WI38 (cell line): ENCODE data around the gene MCOLN1.

ENCODE experiments used
- H3K4me3 ChIP-seq: 2 replicates; pipeline ENCODE4 v1.5.1; 2011; ENCODE audit warnings: low read depth, mild to moderate bottlenecking, control low read depth, low read length
- TF ChIP-seq, protein P1 (sequence below): IDR thresholded peaks from 2 replicates; pipeline ENCODE4 v1.5.1; 2012; ENCODE audit warnings: low read depth, mild to moderate bottlenecking, control low read depth, low read length

MCOLN1 gene

DNA sequence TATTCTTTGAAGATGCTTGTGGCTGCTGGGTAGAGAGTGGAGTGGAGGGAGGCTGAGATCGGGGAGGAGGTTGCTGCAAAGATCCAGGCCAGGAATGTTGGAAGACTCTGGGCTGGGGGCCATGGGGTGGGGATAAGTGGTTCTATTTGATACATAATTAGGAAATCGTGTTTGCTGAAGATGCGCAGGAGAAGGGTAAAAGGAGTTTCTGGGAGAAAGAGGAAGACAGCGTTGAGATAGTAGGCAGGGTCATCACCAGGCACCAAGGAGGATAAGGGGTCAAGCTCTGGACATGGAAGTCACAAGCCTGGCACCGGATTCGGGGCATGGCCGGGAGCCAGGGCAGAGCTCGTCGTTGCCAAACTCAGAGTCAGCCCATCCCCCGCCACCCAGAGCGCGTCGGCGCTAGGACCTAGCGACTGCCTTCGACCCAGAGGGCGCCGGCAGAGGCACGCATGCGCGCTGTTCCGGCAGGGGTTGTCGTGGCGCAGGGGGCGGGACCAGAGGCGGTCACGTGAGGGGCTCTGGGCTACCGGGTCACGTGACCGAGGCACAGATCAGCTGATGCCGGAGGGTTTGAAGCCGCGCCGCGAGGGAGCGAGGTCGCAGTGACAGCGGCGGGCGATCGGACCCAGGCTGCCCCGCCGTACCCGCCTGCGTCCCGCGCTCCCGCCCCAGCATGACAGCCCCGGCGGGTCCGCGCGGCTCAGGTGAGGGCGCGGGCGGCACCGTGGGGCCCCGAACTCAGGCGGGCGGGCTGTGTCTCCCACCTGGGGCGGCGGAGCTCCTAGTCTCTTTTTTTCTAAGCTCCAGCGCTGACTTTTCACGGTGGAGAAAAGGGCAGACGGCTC is at the start of gene MCOLN1:
Gene MCOLN1, plus strand, starts transcription at position 553 of the 851 bp plus-strand sequence. Its CDS starts 127 bp downstream, at position 680.
- TF ChIP-seq, protein P1, sequence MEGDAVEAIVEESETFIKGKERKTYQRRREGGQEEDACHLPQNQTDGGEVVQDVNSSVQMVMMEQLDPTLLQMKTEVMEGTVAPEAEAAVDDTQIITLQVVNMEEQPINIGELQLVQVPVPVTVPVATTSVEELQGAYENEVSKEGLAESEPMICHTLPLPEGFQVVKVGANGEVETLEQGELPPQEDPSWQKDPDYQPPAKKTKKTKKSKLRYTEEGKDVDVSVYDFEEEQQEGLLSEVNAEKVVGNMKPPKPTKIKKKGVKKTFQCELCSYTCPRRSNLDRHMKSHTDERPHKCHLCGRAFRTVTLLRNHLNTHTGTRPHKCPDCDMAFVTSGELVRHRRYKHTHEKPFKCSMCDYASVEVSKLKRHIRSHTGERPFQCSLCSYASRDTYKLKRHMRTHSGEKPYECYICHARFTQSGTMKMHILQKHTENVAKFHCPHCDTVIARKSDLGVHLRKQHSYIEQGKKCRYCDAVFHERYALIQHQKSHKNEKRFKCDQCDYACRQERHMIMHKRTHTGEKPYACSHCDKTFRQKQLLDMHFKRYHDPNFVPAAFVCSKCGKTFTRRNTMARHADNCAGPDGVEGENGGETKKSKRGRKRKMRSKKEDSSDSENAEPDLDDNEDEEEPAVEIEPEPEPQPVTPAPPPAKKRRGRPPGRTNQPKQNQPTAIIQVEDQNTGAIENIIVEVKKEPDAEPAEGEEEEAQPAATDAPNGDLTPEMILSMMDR = no peak

DNA sequence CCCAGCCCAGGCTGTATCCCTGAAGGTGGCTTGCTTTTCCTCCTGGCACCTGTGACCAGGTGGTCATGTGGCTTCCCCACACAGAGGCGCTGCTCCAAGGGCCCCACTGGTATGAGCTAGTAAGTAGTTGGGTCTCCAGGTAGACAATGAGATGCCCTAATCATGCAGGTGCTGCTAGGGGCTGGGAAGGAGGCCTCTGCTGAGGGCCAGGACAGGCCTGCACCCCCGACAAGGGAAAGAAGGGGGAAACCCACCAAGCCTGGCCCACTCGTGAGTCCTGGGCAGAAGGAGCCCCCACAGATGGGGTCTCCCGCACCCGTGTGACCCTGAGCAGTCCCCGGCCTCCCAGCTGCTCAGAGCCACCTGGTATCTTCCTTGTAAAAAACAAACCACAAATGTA is 46.8 kb upstream of the MCOLN1 start:
- TF ChIP-seq, protein P1 = no peak
- no peak overlapping the region for H3K4me3 ChIP-seq

More for the DNA sequence above, at the start of gene MCOLN1:
- peak within 1 kb of the TSS; percentile 81 for H3K4me3 ChIP-seq

DNA sequence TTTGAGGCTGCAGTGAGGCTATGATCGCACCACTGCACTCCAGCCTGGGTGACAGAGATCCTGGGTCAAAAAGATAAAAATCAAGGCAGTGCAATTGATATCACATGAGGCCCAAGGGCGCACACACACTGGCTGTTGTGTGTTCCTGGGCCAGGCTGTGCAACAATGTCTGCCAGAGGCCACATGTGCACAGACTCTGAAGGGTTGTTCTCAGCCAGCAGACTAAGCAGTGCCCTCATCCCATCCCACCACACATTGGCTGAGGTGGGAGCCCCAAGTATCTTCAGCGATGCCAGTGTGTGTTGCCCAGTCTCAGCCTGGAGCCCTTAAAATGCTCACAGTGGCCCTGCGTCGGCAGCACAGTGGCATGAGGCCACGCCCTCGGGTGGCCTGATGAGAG is 46.2 kb upstream of the MCOLN1 start:
- H3K4me3 ChIP-seq = no peak overlapping the region
- TF ChIP-seq, protein P1 = no peak

DNA sequence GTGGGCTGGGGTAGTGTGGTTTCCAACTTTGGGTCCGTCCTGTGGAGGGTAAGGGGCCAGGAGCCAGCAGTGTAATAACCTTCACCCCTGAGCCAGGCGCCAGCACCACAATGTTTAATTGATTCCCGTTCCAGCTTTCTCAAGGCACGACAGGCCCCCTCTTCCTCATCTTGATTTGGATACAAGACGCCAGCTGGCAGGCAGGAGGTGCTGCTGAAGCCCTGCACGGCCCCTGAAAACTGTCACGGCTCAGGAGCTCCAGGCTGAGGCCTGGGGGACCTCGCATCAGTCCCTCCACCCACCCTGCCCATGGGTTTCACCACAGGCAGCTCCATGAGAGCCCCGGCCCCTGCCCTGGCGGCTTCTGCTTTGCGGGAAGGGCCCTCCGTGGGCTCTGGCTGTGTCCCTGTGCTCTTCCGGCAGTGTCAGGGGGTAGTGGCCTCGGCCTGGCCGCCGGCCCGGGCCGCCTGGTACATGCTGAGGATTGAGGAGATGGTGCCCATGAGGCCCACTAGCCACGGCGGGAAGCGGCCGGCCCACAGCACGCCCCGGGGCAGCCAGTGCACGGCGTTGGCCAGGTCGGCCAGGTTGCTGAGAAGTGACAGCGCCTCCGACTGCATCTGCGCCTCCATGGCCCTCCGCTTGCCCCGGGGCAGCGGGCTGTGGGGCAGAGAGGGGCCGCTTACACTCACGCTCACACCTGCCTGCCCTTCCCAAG is 45.5 kb upstream of the MCOLN1 start:
- TF ChIP-seq, protein P1 = no peak
- no peak overlapping the region for H3K4me3 ChIP-seq

DNA sequence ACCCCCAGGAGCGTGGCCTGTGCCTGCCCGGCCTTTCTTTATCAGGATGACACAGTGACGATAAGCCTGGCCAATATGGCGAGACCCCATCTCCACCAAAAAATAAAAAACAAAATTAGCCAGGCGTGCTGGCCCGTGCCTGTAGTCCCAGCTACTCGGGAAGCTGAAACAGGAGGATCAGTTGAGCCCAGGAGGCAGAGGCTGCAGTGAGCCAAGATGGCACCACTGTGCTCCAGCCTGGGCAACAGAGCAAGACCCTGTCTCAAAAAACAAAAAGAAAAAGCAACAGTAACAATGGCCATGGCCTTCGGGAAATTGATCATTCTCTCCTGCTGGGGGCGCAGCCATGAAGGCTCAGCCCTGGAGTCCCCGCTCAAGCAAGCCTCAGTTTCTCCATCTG is 44.7 kb upstream of the MCOLN1 start:
- no peak overlapping the region for H3K4me3 ChIP-seq
- TF ChIP-seq, protein P1 = no peak

DNA sequence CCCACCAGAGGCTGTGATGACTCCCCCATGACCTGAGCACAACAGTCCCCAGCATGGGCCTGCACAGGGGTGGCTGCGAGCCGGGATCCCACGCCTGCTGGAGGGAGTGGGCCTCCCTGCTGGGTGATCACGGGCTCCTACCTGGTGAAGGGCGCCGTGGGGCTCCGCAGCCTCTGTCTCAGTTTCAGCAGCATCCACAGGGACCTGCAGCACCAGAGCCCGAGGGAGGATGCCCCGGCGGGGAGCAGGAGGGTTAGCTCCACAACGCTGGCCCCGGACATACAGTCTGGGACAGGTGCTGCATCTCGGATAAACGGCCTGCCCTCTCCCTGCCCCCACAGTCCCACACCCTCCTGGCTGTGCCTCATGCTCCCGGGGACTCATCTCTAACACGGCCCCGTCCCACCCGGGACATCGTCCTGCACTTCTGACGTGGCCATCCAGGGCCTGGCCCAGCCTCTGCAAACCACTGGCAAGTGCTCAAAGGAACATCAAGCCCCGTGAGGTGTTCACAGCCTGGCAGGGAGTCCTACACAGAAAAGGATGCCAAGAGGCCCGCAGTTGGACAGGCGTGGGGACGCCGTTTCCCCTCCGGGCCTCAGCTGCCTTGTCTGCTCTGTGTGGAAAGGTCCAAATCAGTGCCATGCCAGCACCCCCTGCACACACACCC is 44.1 kb upstream of the MCOLN1 start:
- TF ChIP-seq, protein P1 = no peak
- no peak overlapping the region for H3K4me3 ChIP-seq
